HEK293T (cell line): ENCODE data around the gene EBF3.

Experiments
- ARNT ChIP-seq: fragments of 450-650 bp; IDR thresholded peaks from 2 replicates; pipeline ENCODE4 v1.6.1; 2017; ENCODE audit warnings: mild to moderate bottlenecking
- BHLHE40 ChIP-seq: fragments of 450-650 bp; IDR thresholded peaks from 2 replicates; pipeline ENCODE4 v1.6.1; 2016; ENCODE audit warnings: mild to moderate bottlenecking, moderate library complexity, borderline replicate concordance
- FOXM1 ChIP-seq: fragments of 450-650 bp; IDR thresholded peaks from 2 replicates; pipeline ENCODE4 v1.6.1; 2017; ENCODE audit warnings: mild to moderate bottlenecking, borderline replicate concordance
- NFRKB ChIP-seq: fragments of 450-650 bp; IDR thresholded peaks from 2 replicates; pipeline ENCODE4 v1.6.1; 2016; ENCODE audit warnings: mild to moderate bottlenecking, moderate library complexity
- TARDBP ChIP-seq: fragments of 450-650 bp; IDR thresholded peaks from 2 replicates; pipeline ENCODE4 v1.6.1; 2016

DNA sequence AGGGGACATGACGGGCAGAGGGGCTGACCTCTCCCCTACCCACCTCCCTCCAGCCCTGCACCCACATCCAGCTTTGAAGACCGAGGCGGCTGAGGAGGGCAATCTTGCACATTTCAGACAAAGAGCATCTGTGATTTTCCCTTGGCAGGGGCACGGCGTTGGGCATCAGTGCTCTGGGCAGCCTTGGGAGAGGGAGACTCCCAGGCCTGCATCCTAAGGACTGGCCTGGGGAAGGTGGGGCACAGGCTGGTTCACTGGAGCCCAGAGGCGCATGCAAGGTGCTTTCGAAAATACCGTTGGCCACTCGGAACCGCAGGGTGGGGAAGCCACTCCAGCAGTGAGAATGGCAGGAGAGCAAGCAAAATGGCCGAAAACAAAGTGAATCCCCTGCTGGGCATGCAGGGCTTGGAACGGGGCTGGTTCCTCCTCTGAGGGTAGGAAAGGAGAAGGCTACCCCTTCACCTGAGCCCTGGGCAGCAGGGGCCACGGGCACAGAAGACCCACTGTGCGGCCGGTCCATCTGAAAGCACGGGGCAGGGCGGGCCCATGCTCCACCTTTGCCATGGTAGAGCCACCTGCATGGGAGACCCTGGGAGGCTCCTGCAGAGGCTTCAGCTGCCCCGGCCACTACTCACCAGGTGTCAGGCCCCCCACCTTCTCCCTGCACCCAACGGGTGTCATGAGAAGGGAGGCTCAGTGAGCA lies 49.8 kb downstream of the EBF3 start:
- TF ChIP-seq ARNT, result no peak
- no peak for TF ChIP-seq BHLHE40
- TF ChIP-seq NFRKB, result no peak
- TF ChIP-seq FOXM1, result no peak
- TF ChIP-seq TARDBP, result no peak
